ENCODE measurements around the gene CREB5. TPM values are rescaled to one million over a fixed set of nuclear protein-coding genes. Genes with fewer than 3 reads are reported as not detected.
A peak's percentile ranks its signal among the peaks of the same experiment; 100 is the strongest.

Gene CREB5
- total and polyA plus RNA-seq, 8 donors: 2.5 to 11.5 (median 3.6) TPM

GRCh38 chr7:28773423-28774145 is 361.3 kb downstream of the CREB5 start:
- H3K4me1 ChIP-seq: peaks cover 6 to 12% (median 12%) of the 10 kb centered on the region in 3 donors
- TF ChIP-seq, protein P1, sequence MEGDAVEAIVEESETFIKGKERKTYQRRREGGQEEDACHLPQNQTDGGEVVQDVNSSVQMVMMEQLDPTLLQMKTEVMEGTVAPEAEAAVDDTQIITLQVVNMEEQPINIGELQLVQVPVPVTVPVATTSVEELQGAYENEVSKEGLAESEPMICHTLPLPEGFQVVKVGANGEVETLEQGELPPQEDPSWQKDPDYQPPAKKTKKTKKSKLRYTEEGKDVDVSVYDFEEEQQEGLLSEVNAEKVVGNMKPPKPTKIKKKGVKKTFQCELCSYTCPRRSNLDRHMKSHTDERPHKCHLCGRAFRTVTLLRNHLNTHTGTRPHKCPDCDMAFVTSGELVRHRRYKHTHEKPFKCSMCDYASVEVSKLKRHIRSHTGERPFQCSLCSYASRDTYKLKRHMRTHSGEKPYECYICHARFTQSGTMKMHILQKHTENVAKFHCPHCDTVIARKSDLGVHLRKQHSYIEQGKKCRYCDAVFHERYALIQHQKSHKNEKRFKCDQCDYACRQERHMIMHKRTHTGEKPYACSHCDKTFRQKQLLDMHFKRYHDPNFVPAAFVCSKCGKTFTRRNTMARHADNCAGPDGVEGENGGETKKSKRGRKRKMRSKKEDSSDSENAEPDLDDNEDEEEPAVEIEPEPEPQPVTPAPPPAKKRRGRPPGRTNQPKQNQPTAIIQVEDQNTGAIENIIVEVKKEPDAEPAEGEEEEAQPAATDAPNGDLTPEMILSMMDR (IDR thresholded peaks at IDR 0.05): no peak
- no peak overlapping the region for H3K4me3 ChIP-seq
- WGBS, 2 donors: 37 to 44% methylated on average over 6 of the region's 6 CpGs
- peak overlapping the region in 2 of 4 donors; percentile 10 to 45 for H3K27ac ChIP-seq
- no peaks in the 10 kb centered on the region for H3K36me3 ChIP-seq
- H3K27me3 ChIP-seq: no peaks in the 10 kb centered on the region
- no peak for DNase-seq
- intact Hi-C loops (cut with DNase I): no loop called here
- FAIRE-seq: no peak
- ATAC-seq: peak; percentile 23 to 47 (median 34)
- no peaks in the 10 kb centered on the region for H3K9me3 ChIP-seq

GRCh38 chr7:28774261-28774988 is 362.1 kb downstream of the CREB5 start:
- Histone ChIP-seq H3K4me3 (no peak overlapping the region), H3K36me3 (no peaks in the 10 kb centered on the region), H3K9me3 (no peaks in the 10 kb centered on the region), H3K27ac (peak overlapping the region in 2 of 4 donors; percentile 10 to 45), H3K27me3 (no peaks in the 10 kb centered on the region), H3K4me1 (peaks cover 6 to 12% (median 12%) of the 10 kb centered on the region in 3 donors)
- DNase-seq (no peak), ATAC-seq (peak; percentile 38 to 72 (median 58)), FAIRE-seq (no peak)
- TF ChIP-seq, protein P1 (IDR thresholded peaks at IDR 0.05): no peak
- WGBS, 2 donors: 33 to 36% methylated on average over 4 of the region's 4 CpGs
- intact Hi-C loops (cut with DNase I): no loop called here

DNA sequence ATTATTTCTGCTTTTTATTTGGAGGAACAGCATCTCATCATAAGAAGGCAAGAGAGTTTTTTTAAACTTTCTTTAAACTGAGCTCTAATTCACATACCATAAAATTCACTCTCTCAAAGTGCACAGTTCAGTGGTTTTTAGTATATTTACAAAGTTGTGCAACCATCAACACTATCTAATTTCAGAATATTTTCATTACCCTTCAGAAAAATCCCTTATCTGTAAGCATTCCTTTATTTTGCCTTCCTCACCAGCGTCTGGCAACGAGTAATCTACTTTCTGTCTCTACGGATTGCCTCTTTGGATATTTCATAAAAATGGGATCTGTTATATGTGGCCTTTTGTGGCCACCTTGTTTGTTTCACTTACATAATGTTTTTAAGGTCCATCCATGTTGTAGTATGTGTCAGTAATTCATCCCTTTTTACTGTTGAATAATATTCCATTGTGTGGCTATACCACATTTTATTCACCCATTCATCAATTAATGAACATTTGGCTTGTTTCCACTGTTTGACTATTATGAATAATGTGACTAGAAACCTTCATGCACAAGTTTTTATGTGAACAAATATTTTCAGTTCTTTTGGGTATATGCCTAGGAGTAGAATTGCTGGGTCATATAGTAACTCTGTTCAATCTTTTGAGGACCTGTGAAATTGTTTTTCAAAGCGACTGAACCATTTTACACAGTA is 364.3 kb downstream of the CREB5 start:
- FAIRE-seq: no peak
- Histone ChIP-seq H3K4me3 (no peak overlapping the region), H3K27me3 (no peaks in the 10 kb centered on the region), H3K9me3 (no peaks in the 10 kb centered on the region), H3K4me1 (peaks cover 6 to 12% (median 12%) of the 10 kb centered on the region in 3 donors), H3K27ac (no peak overlapping the region), H3K36me3 (no peaks in the 10 kb centered on the region)
- no peak for ATAC-seq
- intact Hi-C loops (cut with DNase I): no loop called here
- WGBS, 2 donors: 90 to 93% methylated on average over 4 of the region's 4 CpGs
- TF ChIP-seq, protein P1 (IDR thresholded peaks at IDR 0.05): no peak
- no peak for DNase-seq

DNA sequence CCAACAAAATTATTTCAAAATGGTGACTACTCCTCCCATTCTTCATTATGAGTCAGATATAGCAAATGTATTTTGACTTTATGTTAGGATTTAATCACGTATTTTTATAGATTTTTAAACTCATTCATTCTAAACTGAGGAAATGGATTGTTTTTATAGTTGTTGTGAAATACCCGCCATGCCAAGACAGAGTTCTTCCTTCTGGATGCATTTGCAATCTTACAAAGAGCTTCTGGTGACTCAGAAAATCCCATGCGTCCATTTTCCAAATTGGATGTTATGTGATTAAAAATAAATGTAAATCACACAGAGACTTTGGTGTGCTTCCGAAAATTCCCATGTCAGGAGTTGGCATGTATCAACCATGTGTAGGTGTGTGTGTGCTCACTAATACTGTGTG is 366.5 kb downstream of the CREB5 start:
- FAIRE-seq: no peak
- 63 to 77% methylated on average over 4 of the region's 4 CpGs for whole genome bisulfite sequencing, 2 donors
- ATAC-seq: no peak

More for the DNA sequence above, 366.5 kb downstream of the CREB5 start:
- H3K36me3 ChIP-seq: no peaks in the 10 kb centered on the region
- TF ChIP-seq, protein P1 (IDR thresholded peaks at IDR 0.05): no peak
- H3K4me1 ChIP-seq: peaks cover 6 to 11% (median 9%) of the 10 kb centered on the region in 3 donors
- no peaks in the 10 kb centered on the region for H3K9me3 ChIP-seq
- H3K27ac ChIP-seq: no peak overlapping the region
- DNase-seq: no peak
- no peaks in the 10 kb centered on the region for H3K27me3 ChIP-seq
- intact Hi-C loops (cut with DNase I): no loop called here
- no peak overlapping the region for H3K4me3 ChIP-seq

All from pancreas (tissue), 10 donors.